Neural cell (in vitro differentiated cells): ENCODE data around the gene PLA1A. TPM values are rescaled to one million over a fixed set of nuclear protein-coding genes. Genes with fewer than 3 reads are reported as not detected.

ENCODE experiments used
- H2AFZ ChIP-seq: fragments of 200-600, 300-800 bp; sonication (generic), shearing (Covaris generic); 2 replicates; pipeline ENCODE4 v1.6.0; 2014; ENCODE audit warnings: low read depth, mild to moderate bottlenecking, antibody characterized with exemption, low read length, moderate library complexity
- H3F3A ChIP-seq: fragments of 200-600 bp; shearing (Covaris generic); 2 replicates; pipeline ENCODE4 v1.6.1; 2016; ENCODE audit warnings: mild to moderate bottlenecking, moderate library complexity, mixed read lengths, antibody characterized with exemption, low read length; ENCODE audit not compliant: insufficient read depth, poor library complexity, severe bottlenecking
- H3K27ac ChIP-seq: fragments of 200-600, 300-800 bp; sonication (generic), shearing (Covaris generic); 2 replicates; pipeline ENCODE4 v1.5.1; 2014; ENCODE audit warnings: mild to moderate bottlenecking, low read length, moderate library complexity
- H3K27me3 ChIP-seq: fragments of 300-800, 200-600 bp; sonication (generic), shearing (Covaris generic); 2 replicates; pipeline ENCODE4 v1.6.0; 2014; ENCODE audit warnings: mild to moderate bottlenecking, low read depth, low read length, moderate library complexity; ENCODE audit not compliant: insufficient read depth
- H3K36me3 ChIP-seq: fragments of 300-800, 200-600 bp; sonication (generic), shearing (Covaris generic); 2 replicates; pipeline ENCODE4 v1.5.1; 2014; ENCODE audit warnings: mild to moderate bottlenecking, antibody characterized with exemption, low read length, moderate library complexity; ENCODE audit not compliant: insufficient read depth
- H3K4me2 ChIP-seq: fragments of 300-800, 200-600 bp; sonication (generic), shearing (Covaris generic); 2 replicates; pipeline ENCODE4 v1.6.0; 2014; ENCODE audit warnings: mild to moderate bottlenecking, low read length
- H3K4me3 ChIP-seq: fragments of 300-800, 200-600 bp; sonication (generic), shearing (Covaris generic); 2 replicates; pipeline ENCODE4 v1.5.1; 2014; ENCODE audit warnings: mild to moderate bottlenecking, low read length, moderate library complexity
- H3K79me2 ChIP-seq: fragments of 200-600 bp; shearing (Covaris generic); replicated peaks from 2 replicates; pipeline ENCODE4 v1.6.0; 2014; ENCODE audit warnings: mild to moderate bottlenecking, low read length, moderate library complexity; ENCODE audit not compliant: insufficient read depth
- H3K9ac ChIP-seq: fragments of 300-800, 200-600 bp; sonication (generic), shearing (Covaris generic); 2 replicates; pipeline ENCODE4 v1.6.1; 2016; ENCODE audit warnings: mild to moderate bottlenecking, low read length, mixed read lengths
- H3K9me2 ChIP-seq: fragments of 200-600 bp; shearing (Covaris generic); 2 replicates; pipeline ENCODE4 v1.6.1; 2016; ENCODE audit warnings: mild to moderate bottlenecking, low read length, mixed read lengths; ENCODE audit not compliant: insufficient read depth
- H3K9me3 ChIP-seq: fragments of 200-600, 300-800 bp; sonication (generic), shearing (Covaris generic); 2 replicates; pipeline ENCODE4 v1.6.1; 2016; ENCODE audit warnings: mild to moderate bottlenecking, mixed run types, low read length, moderate library complexity, mixed read lengths
- H4K20me1 ChIP-seq: fragments of 200-600 bp; shearing (Covaris generic); 2 replicates; pipeline ENCODE4 v1.6.1; 2016; ENCODE audit warnings: mild to moderate bottlenecking, mixed run types; ENCODE audit not compliant: insufficient read depth
- CTCF ChIP-seq: fragments of 450-650 bp; IDR thresholded peaks from 2 replicates; pipeline ENCODE4 v1.5.1; 2014; ENCODE audit warnings: antibody characterized with exemption, mild to moderate bottlenecking, moderate library complexity; ENCODE audit not compliant: poor library complexity, severe bottlenecking
- EP300 ChIP-seq: fragments of 450-650 bp; conservative IDR thresholded peaks from 2 replicates; pipeline ENCODE4 v1.6.1; 2014; ENCODE audit warnings: antibody characterized with exemption, mild to moderate bottlenecking, moderate library complexity; ENCODE audit not compliant: poor library complexity, severe bottlenecking
- EZH2 ChIP-seq: fragments of 200-600, 300-800 bp; shearing (Covaris generic), sonication (generic); IDR thresholded peaks from 2 replicates; pipeline ENCODE4 v1.6.1; 2014; ENCODE audit warnings: antibody characterized with exemption, low read length, borderline replicate concordance, mild to moderate bottlenecking; ENCODE audit not compliant: insufficient read depth, poor library complexity, severe bottlenecking
- MXI1 ChIP-seq: fragments of 450-650 bp; conservative IDR thresholded peaks from 2 replicates; pipeline ENCODE4 v1.6.1; 2014; ENCODE audit warnings: antibody characterized with exemption, mild to moderate bottlenecking; ENCODE audit not compliant: poor library complexity, severe bottlenecking
- POLR2AphosphoS5 ChIP-seq: IDR thresholded peaks from 2 replicates; pipeline ENCODE4 v1.6.1; 2012
- RAD21 ChIP-seq: fragments of 450-650 bp; conservative IDR thresholded peaks from 2 replicates; pipeline ENCODE4 v1.6.1; 2014; ENCODE audit warnings: antibody characterized with exemption, mild to moderate bottlenecking, moderate library complexity
- REST ChIP-seq: IDR thresholded peaks from 2 replicates; pipeline ENCODE4 v1.6.1; 2012; ENCODE audit warnings: borderline replicate concordance
- SMC3 ChIP-seq: fragments of 450-650 bp; conservative IDR thresholded peaks from 2 replicates; pipeline ENCODE4 v1.6.1; 2014; ENCODE audit warnings: antibody characterized with exemption, mild to moderate bottlenecking, moderate library complexity; ENCODE audit not compliant: poor library complexity
- TAF1 ChIP-seq: IDR thresholded peaks from 2 replicates; pipeline ENCODE4 v1.6.1; 2012; ENCODE audit warnings: low read depth
- polyA plus RNA-seq: library from polyadenylated mRNA; depleted of rRNA; stranded (reverse); fragments of >200 nt; gene quantifications from 2 replicates; pipeline ENCODE4 v1.2.3, GENCODE V29; 2014

The PLA1A gene
- polyA plus RNA-seq, 1 donor from 2014 or later, result not detected

DNA sequence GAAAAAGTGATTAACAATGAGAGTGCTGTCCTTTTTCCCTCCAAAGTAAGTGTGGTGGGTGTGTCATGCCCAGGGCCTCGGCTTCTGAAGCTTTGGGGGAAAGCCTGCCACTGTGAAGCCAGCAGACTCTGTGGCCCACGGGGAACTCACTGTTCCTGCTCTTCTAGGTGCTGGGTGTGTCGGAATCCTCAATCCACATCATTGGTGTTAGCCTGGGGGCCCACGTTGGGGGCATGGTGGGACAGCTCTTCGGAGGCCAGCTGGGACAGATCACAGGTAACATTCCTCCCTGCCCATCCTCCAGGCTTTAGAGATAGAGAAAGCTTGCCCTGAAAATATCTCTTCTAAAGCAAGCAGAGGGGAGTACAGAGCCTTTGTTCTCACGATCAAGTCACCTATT lies 11.6 kb downstream of the PLA1A start:
- Histone ChIP-seq H3K27me3 (no peaks in the 10 kb centered on the region), H3K4me3 (no peak overlapping the region), H3K27ac (no peak overlapping the region), H2AFZ (no peak overlapping the region), H3K9me3 (no peaks in the 10 kb centered on the region), H3K79me2 (no peaks in the 10 kb centered on the region), H3K9ac (no peak overlapping the region), H3K36me3 (no peaks in the 10 kb centered on the region), H4K20me1 (no peaks in the 10 kb centered on the region), H3K4me2 (no peak overlapping the region), H3K9me2 (no peaks in the 10 kb centered on the region), H3F3A (no peaks in the 10 kb centered on the region)
- TF ChIP-seq EZH2, result no peak
- no peak for TF ChIP-seq EP300
- no peak for TF ChIP-seq RAD21
- TF ChIP-seq SMC3, result no peak
- no peak for TF ChIP-seq TAF1
- no peak for TF ChIP-seq REST
- no peak for TF ChIP-seq POLR2AphosphoS5
- no peak for TF ChIP-seq CTCF
- TF ChIP-seq MXI1, result no peak

GRCh38 chr3:119611664-119612063 lies 14.0 kb downstream of the PLA1A start:
- Histone ChIP-seq H3K9me3 (no peaks in the 10 kb centered on the region), H3K9me2 (no peaks in the 10 kb centered on the region), H3F3A (no peaks in the 10 kb centered on the region), H3K27ac (no peak overlapping the region), H2AFZ (no peak overlapping the region), H3K4me3 (no peak overlapping the region), H3K4me2 (no peak overlapping the region), H3K9ac (no peak overlapping the region), H4K20me1 (no peaks in the 10 kb centered on the region), H3K79me2 (no peaks in the 10 kb centered on the region), H3K36me3 (no peaks in the 10 kb centered on the region), H3K27me3 (no peaks in the 10 kb centered on the region)
- TF ChIP-seq RAD21 (no peak), EP300 (no peak), REST (no peak), MXI1 (no peak), TAF1 (no peak), CTCF (no peak), EZH2 (no peak), SMC3 (no peak), POLR2AphosphoS5 (no peak)
